Stromal cell of bone marrow (primary cell): ENCODE data around the gene TMOD2.
A peak's percentile ranks its signal among the peaks of the same experiment; 100 is the strongest.

Experiments
- DNase-seq: peaks from one replicate; pipeline ENCODE4 v3.0.0-alpha.2; 2012; ENCODE audit warnings: low read depth

Gene TMOD2

DNA sequence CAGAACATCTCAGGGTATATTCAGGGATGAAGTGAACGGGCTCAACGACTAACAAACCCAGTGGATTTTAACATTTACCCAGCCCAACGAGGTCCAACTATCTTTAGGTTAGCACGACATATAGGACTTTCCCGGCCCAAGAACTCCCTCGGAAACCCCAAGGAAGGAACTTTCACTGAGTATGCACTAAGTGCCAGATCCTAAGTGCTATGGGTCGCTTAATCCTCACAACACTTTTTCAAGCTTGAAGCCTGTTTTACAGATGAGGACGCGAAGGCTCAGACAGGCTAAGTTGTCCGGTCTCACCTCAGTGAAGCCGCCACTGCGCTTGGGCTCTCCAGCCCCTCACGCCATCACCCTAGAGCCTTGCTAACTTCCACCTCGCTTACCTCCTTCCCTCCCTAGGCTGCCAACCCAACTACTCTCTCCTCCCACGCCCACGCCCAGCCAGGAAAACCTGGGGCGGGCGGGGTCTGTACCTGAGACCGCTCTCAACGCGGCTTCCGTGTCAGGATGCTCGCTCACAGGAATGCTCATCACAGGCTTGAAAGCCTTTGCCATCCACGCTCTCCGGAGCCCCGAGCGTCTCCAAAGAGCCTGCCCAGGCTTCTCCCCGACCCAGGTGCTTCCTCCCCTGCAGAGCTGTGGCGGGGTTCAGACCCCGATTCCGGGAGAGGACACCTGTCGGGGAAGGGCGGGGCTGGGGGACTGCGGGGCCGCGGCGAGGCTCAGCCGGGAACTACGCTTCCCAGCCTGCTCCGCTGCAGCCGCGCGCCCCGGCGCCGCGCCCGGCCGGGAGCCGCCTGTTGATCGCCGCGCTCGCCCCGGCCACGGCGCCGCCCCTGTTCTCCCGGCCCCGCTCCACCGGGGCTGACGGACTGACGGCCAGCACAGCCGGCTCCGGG, at the start of gene TMOD2:
Gene TMOD2, plus strand, starts transcription at position 806 of the 905 bp plus-strand sequence. CDS start 14,845 bp downstream, outside the sequence.
- DNase-seq: no peak

DNA sequence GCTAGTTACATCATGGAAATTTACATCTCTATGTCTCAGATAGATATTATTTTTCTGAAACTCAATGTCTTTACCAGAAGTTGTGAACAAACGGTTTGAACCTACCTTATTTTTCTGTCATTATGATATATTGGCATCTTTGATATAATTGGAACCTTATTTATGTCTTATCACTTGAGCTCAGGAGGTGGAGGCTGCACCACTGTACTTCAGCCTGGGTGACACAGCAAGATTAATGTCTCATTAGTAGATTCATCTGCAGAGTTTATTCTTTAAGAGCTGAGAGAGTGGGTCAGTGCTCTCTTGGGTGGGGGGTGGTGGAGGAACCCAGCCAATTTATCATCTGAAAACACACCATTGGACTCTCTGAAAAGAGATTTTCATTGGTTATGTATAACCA, 48.7 kb upstream of the TMOD2 start:
- no peak for DNase-seq

DNA sequence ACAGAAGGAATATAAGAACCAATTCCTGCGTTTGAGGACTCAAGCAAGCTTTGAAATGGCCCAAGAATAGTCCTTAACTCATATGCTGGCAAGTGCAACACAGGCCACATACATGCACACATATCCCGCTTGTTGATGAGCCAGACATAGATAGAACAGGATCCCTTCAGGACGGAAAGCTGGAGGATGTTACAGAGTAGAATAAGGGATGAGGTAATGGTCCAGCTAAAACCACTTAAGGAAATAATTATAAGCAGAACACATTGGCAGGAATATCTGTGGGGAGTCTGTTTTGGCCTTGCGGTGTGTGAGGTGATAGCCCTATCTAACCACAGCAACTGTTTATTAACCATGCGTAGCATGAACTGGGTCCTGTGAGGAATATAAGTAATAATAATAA, 45.1 kb upstream of the TMOD2 start:
- no peak for DNase-seq

DNA sequence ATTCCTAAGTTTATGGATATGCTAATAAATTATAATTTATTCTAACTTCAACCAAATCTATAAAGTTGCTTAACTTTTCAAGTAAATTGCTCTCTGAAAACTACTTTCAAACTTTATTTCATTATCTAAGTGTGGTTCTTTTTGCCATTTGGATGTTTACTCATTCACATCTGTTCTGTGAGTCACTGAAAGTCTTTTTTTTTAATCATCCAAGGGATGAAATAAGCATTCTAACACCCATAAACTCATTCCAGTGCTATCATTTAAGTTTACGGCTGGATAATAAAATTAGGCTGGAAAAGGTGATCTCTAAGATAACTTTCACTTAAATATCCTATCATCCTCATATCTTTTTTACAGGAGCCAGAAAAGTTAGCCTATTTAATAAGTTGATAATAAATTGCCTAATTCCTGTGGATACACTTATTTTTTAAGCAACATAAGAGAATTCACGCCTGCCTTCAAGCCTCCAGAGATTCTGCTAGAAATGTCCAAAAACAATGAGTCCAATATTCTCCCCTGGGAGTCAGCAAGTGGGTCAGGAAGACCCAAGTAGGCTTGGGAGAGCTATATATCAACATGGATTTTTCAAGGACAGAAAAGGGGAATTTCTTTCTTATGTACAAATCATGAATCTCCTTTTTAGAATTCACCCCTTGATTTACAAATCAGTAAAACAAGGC, 44.3 kb upstream of the TMOD2 start:
- no peak for DNase-seq

DNA sequence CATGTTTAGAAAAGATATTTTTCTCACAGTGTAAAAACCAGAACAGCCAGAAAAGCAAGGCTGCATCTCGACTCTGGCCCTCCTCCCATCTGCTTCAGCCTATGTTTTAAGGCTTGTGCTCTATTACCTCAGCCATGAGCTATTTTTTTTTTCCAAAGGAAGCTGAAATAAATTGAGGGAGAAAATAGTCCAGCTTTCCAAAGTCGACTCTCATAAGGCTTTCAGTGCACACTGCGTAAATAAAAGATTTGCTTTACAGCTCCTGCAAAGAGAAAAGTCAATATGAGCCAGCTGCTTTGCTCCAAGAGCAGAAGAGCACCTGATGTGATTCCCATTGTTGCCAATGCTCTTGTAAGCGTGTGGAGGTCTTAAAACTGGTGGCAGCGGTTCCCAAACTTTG, 43.4 kb upstream of the TMOD2 start:
- DNase-seq: no peak

DNA sequence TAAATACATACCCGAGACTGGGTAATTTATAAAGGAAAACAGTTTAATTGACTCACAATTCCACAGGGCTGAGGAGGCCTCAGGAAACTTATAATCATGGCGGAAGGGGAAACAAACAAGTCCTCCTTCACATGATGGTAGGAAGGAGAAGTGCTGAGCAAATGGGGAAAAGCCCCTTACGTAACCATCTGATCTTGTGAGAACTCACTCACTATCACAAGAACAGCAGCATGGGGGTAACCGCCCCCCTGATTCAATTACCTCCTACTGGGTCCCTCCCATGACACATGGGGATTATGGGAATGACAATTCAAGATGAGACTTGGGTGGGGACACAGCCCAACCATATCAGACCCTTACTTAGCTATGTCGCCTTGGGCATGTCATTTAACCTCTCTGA, 42.4 kb upstream of the TMOD2 start:
- no peak for DNase-seq

DNA sequence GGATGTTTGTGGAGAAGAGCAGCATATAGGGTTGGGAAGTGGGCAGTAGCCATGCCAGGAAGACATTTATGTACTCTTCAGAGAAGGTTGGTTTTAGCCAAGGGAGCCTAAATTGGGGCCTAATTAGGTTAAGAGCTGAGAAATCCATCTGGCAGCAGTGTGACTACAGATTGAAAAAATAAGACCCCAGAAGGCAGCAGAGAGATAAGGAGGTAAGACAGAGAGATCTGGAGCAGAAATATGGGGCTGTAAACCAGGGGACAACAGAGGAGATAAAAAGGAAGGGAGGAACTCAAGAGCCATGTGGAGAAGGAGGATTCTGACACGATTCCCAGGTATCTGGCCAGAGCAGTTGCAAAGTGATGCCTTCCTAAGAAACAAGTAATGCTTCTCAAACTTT, 37.2 kb upstream of the TMOD2 start:
- no peak for DNase-seq

DNA sequence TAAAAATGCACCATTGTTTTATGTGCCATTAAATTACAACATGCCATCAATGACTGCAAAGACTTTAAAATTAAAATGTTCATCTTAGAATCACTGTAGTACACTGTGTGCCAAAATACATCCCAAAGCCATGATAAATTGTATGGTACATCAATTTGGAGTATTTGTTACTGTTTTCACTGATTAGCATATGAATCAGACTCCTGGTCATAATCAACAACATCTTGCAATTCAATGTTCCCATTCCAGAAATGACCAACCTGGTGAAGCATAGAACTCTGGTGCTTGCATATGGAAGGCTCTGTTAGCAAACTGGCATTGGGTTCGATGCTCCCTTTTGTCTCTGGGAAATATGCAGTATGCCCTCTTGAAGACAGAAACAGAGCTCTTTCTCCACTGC, 36.5 kb upstream of the TMOD2 start:
- DNase-seq: no peak

DNA sequence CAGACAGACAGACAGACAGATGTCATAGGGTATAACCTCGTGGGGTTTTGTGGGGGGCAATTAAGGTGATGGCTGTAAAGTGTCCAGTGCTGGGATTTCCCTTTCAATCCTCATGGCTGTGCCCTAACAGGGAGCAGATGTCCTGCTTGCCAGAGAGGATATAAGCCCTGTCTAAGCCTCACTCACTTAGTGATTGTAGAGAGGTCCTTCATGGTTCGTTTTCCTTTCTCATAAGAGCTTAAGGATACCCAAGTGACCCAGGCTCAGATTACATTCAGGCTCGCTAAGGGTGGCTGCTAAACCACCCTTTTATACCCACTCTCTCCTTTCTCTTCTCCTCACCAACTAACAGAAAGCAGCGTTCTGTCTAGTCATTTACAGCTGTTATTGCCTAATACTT, 33.2 kb upstream of the TMOD2 start:
- DNase-seq: no peak

DNA sequence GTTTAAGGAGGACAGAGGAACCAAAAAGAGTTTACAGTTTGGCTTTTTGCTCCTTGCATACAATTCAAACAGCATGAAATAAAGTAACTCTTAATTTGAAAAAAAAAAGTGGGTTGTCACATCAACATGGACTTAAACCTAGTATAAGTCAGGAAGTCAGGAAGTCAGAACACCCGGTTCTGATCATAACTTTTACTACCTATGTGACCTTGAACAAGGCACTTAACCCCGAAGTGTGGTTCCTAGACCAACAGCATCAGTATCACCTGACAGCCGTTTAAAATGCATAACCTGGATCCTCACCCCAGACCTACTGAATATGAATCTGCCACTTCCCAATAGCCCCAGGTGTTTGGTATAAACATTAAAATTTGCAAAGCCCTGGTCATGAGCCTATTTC, 32.7 kb upstream of the TMOD2 start:
- no peak for DNase-seq

DNA sequence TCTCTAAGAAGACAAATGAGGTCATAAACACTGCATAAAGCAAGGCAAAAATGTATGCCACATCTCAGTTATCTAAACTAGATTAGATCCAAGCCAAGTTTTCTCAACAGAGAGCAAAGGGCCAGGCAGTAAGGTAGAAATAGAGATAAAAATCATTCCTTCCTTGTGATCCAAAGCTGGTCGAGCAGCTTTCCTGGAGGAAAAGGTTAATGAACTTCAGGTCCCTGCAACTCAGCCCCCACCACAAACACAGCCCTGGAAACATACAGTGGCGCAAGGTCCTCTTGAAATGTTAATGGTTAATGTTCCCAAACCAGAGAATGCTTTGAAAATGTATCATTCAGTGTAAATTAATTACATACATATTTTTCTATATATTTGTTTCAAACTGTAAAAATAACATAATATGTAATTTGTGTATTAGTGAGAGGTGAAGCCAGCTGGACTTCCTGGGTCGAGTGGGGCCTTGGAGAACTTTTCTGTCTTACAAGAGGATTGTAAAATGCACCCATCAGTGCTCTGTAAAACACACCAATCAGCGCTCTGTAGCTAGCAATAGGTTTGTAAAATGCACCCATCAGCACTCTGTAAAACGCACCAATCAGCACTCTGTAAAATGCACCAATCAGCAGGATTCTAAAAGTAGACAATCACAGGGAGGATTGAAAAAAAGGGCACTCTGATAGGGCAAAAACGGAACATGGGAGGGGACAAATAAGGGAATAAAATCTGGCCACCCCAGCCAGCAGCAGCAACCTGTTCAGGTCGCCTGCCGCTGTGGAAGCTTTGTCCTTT, 31.0 kb upstream of the TMOD2 start:
- no peak for DNase-seq

DNA sequence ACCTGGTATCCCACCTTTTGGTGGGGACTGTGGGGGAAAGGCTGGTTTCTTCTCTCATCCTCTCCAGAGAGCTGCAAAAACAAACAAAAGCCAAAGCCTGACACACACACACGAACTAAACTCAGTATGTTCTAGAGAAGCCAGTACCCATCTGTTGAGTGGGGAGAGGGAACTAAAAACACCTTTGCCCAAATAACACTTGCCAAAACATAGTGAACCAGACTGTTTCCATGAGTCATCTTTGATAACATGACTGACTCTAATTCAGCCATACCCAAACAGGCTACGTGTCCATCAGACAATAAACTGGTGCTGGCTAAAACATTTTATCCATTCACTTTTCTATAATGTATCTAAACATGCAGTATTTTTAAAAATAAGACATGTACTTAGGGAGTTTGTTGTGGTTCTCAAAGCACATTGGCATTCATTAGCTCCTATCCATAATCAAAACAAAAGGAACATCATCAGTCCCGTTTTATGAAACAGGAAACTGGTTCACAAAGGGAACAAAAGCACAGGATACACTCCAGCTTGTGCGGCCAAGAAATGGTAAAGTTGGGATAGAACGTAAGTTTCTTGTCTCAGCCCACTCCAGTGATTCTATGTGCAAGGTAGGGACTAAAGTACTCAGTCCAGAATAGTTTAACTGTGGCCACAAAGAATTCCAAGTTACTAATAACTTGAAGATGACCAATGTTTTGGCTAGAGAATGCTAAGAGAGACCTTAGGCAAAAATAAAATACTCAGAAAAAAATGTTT, 30.0 kb upstream of the TMOD2 start:
- no peak for DNase-seq

DNA sequence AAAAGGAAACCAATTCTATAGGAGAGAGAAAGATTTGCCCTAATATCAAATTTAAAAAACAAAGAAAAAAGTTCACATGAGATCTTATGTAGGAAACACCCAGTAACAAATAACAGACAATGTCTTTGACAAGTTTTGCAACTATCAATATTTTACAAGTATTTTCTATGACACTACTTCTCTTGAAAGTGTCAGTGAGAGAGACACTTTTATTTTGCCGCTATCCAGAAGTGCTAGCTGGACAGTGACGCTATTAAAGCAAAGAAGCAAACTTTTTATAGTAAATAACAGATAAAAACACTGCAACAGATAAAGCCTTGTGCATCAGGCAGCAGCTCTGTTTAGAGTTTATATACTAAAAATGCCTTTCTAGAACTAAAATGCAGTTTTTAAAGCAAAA, 27.2 kb upstream of the TMOD2 start:
- DNase-seq: no peak

DNA sequence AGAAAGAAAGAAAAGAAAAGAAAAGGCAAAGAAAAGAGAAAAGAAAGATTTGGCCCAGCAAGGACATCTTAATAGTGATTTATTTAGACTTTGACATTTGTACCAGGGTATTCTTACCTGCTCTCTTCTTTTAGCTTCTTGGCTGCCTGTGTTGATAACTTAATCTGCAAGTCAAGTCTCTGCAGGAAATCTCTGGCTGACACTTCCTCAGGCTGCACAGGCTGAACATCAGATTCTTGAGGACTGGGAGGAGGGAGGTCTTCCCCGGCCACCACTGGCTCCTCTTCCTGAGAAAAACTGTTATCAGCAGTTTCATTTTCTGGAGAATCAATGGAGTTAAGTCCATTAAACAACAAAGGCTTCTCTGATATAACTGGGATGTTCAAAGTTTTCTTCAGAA, 26.7 kb upstream of the TMOD2 start:
- DNase-seq: no peak

DNA sequence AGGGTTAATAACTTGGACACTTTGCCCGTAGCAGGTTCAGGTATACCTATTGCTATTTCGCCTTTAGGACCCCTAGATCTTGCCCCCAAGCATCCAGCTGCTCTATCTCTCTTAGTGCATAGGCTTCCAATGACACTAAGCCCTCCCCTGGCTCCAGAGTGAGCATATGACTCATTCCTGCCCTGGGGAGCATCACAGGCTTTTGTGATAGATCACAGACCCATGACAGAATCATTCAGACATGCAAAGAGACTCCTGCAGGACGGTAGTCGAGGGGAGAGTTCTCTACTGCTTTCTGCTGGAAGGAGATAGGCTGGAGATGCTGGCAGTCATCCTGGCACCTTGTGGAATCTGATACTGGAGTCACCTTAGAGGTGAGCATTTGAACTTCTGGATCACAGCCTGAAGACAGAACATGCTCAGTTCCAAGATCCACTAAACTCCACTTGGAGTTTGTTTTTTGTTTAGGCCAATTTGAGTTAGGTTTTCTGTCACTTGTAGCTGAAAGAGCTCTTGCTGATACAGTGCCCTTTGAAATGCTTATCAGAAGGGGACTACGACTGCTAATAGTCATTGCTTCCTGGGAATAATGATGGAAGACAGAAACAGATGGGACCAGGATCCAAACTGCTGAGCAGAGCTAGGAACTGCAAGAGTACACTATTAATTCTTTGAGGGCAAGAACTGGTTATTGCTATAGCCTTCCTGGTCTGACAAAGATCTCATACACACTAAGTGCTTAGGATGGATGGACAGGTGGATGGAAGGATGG, 24.9 kb upstream of the TMOD2 start:
- DNase-seq: peak; percentile 70

DNA sequence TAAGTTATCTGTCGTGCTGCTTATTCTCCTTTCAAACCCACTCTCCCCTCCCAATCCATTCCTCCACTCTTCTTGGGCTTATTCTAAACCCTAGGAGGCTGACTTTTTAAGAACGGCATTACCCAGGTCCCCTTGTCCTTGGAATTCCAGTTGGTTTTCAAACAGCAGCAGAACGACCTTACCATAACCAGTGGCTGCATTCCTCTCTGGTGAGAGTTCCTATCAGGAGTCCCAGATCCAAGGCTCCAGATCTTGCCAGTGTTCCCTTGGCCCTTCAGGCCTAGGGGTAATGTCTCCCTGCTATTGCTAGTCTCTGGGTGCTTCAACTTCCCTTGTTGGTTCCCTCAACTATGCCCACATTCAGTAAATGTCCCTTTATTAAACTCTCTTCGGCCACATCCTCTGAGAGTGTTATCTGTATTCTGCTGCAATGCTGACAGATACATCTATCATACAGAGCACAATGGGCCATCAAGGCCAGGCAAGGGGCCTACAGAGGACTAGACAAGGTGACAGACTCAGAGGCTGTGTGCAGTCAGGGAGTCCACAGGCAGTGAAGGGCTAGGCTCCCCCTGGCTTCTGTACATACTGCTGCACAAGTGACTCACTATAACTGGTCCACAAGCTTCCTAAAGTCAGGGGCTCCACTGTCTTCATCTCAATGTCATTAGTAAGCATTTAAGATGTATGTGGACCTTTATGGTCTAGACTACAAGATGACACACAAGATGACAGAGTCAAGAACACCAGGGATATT, 24.1 kb upstream of the TMOD2 start:
- DNase-seq: no peak

DNA sequence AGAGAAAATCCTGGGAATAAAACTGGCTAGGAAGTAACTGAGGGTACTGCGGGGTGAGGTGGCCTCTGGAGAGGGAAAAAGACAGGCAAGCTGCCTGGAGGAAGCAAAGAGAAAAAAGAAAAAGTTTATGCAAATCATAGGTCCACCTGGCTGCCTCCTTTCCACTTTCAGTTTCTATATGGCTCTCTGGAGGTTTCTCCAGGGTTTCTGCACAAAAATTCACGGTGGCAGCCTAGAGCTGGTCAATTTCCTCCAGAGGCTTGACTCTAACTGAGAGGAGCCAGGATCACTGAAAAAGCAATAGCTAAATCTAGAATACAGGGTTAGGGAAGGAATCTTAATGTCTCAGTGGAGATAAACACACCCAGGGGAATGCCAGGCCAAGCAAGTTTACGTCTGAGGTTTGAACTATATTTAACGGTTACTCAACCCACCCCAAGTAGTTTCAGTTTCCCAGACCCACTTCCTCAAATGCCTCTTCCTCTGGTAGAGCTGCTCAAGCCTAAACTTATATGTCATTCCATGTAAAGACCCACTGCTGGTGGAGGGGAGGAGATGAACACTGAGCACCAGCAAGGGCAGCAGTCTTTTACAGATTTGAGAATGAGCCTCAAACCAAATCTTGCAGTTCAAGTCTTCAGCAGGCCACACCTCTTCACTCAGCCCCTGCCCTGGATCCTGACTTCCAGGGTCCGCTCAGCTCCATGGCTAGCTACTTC, 19.7 kb upstream of the TMOD2 start:
- DNase-seq: no peak

DNA sequence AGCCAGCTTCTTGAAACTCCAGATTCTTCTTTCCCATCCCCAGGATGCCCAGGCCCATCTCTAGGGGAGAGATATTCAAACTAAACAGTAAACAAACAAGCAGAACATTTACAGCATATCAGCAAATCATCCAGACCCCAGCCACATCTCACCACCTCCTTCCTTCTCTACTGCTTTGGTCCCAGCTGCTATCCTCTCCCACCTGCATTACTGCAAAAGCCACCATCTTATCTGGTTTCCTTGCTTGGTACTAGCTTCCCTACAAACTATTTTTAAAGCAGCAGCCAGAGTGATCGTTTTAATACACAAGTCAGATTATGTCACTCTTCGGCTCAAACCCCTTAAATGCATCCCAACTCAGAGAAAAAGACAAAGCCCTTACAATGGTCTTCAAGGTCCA, 18.8 kb upstream of the TMOD2 start:
- DNase-seq: no peak

DNA sequence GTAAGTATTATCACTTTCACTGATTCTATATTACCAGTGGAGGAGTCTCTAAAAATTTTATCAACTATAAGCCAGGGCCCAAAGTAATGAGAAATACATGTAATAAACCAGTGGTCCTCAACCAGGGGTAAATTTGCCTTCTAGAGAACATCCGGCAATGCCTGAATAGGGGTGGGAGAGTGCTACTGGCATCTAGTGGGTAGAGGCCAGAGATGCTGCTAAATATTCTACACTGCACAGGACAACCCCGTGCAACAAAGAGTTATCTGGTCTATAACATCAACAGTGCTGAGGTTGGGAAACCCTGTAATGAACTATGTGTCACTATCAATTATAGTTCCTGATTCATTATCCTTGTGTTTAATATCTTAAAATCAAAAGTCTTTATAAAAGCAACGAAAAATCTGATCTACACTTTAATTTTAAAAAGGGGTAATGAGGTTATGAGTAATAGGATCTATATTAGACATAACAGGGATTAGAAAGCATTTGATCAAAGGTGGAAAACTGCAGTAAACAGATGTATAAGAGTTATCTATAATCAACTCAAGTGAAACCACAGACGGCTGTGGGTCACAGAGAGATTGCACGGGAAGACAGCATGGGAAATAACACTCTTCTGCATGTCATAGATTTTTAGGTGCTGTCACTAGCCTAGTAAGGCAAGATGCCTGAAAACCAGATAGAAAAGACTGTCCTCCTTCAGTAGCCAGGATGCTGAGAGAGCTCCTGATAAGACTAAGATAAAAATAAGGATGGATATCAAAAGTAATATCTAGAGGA, 16.0 kb upstream of the TMOD2 start:
- no peak for DNase-seq
